GM19023 (cell line): ENCODE results near the gene MOGAT1.
"Not testable (repeated sequence)": the region's sequence is repeated elsewhere in the genome, so short reads cannot be mapped to it uniquely, and the experiment has no call there.

Experiments used
- ATAC-seq: cut with Tn5 transposase; IDR thresholded peaks from one replicate; pipeline ENCODE4 v1.9.1; 2021; ENCODE audit warnings: mild to moderate bottlenecking, moderate library complexity; ENCODE audit not compliant: unreplicated experiment

MOGAT1 gene

DNA sequence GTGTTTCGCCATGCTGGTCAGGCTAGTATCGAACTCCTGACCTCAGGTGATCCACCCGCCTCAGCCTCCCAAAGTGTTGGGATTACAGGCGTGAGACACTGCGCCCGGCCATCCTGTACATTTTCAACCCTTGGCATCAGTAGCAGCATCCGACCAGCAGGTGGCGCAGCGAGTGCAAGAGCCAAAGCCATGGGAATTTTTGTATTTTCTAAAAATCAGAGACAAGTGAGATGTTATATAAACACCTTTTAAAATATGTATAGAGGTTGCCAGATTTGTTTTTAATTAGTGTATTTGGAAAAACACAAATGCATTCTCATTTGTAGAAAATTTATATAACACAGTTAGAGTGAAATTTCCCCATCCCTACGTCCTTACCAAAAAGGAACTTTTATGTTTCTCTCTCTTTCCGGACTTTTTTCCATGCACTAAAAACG lies 36.8 kb downstream of the MOGAT1 start:
- no peak for ATAC-seq

DNA sequence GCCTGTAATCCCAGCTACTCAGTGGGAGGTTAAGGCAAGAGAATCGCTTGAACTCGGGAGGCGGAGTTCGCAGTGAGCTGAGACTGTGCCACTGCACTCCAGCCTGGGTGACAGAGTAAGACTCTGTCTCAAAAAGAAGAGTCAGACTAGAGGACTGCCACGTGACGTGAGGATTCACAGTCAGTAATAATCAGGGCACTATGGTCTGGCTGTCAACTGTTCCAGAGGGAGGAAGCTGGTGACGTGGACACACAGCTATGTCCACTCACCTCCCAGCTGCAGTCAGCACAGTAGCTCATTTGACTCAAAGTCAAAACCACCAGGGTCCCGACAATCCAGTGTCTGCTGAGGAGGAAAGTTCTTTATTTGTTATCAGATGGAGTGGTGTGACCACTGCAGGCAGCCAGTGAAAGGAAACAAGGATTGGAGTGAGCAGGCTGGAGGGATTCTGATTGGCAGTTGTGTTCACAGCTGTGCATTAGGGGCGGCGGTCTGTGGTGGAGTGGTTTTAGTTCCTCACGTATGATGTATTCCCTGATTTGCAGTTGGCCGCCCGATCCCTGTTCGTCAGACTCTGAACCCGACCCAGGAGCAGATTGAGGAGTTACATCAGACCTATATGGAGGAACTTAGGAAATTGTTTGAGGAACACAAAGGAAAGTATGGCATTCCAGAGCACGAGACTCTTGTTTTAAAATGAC lies 37.9 kb downstream of the MOGAT1 start:
- ATAC-seq: peak; percentile 45

DNA sequence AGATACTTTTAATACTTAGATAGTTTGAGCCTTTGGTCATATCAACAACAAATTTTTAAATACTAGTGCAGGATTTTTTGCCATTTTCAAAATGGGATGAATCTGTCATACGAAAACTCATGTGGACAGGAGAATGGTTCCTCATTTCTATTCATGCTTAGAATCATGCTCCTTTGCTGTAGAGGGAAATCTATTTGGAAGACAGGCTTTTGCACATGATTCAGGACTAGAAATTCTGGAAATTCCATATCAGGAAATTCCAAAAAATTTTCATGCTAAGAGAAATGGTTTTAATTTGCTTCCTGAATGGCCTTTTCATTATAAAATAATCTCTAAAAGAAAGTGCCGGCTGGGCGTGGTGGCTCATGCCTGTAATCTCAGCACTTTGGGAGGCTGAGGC lies 39.3 kb downstream of the MOGAT1 start:
- ATAC-seq: no peak

DNA sequence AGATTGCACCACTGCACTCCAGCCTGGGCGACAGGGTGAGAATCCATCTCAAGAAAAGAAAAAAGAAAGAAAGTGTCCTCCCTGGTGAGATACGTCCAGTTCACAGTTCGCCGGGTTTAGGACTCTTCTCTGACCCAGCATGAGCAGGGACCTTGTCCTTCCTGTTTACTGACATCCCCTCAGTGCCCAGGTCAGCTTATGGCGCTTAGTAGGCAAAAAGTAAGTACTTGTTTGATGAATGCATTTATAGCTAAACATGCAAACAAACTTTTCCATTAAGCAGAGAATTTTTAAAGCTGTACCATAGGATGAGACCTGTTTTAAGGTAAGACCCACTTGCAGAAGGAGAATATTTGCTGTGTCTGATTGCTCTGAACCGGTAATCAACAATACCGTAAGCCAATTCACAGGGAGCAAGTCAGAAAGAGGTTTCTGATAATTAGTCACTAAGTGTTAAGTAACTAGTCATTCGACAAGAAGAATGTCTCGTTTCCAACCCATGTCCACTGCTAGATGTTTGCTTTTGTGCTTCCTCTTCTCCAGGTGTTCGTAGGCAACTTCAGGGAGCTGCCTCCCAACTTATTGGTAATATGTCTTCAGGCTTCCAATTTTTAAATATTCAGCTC lies 40.0 kb downstream of the MOGAT1 start:
- no peak for ATAC-seq

DNA sequence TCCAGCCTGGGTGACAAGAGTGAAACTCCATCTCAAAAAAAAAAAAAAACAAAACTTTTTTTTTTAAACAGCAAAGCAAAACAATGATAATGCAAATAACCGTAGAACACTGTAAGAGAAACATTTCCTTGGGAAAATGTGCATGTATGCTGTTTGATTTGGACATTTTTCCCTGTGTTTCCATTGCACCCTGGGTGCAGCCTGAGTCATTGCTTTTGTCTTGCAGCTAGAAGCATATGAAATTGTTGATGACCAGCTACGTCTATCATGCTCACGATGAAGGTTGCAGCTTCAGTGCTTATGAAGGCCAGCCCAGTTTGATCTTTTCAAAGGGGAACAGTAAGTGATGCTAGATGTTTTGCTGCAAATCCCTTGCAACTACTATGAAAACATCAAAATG lies 41.5 kb downstream of the MOGAT1 start:
- ATAC-seq: no peak

DNA sequence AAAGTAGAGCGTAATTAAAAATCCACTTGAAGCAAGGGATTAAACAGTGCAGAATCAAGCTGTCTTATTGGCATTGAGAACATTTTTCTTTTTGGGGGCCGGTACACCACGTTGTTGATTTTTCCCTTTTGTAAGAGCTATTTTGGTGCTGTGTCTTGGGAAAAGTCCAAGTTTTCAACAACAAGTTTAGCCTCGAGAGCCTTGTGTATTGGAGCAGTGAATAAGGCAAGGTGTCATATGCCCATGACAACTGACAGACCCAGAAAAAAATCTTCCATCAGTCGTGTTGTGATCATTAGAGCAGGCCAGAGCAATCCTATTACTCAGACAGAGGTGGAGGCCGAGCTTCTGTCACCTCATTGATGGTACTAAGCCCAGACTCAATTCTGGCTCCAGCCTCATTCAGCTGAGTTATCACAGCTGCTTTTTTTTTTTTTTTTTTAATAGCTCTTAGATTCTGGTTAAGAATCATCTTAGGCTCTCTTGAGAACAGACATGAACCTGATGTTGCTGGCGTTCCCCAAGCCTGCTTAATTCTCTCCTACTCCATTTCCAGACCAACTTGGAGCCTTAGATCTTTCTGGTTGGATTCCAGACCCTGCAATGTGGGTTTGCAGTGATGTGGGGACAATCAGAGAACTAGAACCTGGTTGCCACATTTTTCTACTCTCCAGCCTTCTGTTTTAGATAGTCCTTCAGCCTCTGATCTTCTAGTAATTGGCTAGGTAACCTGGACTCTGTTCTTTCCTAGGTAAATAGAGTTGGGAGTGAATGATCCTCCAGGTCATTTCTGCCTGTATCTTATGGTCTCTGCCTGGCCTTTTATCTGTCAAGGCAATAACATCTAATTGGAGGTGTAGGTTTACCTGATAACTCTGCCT lies 43.1 kb downstream of the MOGAT1 start:
- ATAC-seq: no peak

DNA sequence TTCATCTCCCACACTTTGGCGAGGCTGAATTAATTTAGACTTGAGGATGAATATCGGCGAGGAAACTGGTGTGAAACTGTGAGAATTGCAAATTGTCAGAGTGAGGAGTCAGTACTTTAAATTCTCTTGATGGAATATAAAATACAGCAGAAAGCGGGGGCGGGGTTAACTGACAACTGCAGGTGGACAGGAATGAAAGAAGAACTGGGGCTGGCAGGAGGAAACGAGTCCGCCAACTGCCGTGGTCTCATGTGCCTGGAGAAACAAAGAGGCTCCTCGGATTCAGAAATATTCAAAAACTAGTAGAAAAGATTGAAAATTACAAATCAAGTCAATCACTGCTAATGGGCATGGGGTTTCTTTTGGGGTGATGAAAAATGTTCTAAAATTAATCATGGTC lies 44.3 kb downstream of the MOGAT1 start:
- no peak for ATAC-seq

DNA sequence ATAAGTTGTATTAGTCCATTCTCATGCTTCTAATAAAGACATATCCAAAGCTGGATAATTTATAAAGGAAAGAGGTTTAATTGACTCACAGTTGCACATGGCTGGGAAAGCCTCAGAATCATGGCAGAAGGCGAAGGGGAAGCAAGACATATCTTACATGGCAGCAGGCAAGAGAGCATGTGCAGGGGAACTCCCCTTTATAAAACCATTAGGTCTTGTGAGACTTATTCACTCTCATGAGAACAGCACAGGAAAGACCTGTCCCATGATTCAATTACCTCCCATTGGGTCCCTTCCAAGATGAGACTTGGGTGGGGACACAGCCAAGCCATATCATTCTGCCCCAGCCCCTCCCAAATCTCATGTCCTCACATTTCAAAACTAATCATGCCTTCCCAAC lies 48.3 kb downstream of the MOGAT1 start:
- ATAC-seq: not testable (repeated sequence)

DNA sequence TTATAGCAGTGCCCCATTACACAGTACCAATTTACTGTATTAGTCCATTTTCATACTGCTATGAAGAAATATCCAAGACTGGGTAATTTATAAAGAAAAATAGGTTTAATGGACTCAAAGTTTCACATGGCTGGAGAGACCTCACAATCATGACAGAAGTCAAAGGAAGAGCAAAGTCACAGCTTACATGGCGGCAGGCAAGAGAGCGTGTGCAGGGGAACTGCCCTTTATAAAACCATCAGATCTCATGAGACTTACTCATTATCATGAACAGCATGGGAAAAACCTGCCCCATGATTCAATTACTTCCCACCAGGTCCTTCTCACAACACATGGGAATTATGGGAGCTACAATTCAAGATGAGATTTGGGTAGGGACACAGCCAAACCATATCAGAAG lies 50.1 kb downstream of the MOGAT1 start:
- not testable (repeated sequence) for ATAC-seq

DNA sequence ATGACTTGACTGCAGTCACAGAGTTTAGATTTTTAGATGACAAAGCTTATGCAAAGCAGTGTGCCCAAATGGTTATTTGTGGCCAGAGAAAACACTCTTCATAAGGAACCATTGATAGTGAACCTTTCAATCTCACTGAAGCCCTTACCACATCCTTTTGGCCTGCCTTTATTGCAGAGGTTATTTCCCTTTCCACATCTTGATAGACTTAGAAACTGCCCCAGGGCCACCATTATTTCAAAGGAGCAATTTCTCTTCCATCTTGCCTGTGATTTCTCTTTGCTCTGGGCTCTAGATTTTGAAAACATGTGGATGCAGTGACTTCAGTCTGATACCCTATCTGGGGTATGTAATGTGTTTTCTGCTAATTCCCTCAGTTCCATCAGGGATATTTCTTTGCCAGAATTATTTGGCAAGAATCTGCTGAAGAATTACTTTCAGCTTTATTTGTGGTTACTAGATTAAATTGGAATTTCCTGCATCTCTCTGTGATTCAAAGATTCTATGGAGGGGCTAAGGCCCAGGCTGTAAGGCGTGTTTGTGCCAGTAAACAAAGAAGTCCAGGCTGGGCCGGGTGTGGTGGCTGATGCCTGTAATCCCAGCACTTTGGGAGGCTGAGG lies 51.0 kb downstream of the MOGAT1 start:
- peak; percentile 96 for ATAC-seq

DNA sequence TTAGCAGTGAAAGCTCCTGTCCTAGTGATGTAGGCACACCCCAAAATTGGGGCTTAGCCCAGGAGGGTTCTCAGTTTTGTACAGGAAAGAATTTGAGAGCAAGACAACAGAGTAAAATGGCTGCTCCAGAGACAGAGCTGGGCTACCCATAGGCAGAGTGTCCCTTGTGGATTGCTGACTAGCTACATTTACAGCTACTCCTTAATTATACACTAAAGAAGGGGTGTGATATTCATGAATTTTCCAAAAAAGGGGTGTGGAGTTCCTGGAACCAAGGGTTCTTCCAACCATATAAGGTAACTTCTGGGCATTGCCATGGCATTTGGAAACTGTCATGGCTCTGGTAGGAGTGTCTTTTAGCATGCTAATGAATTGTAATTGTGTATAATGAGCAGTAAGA lies 52.8 kb downstream of the MOGAT1 start:
- no peak for ATAC-seq

DNA sequence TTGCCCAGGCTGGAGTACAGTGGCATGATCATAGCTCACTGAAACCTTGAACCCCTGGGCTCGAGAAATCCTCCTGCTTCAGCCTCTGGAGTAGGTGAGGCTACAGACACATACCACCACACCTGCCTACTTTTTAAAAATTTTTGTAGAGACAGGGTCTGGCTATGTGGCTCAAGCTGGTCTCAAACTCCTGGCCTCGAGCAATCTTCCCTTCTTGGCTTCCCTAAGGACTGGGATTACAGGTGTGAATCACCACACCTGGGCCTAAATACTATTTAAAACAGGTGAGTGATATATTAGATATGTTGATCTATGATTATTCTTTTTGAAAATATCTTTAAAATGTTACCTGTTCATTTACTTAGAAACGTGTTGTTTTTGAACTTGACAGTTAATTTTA lies 57.2 kb downstream of the MOGAT1 start:
- no peak for ATAC-seq

DNA sequence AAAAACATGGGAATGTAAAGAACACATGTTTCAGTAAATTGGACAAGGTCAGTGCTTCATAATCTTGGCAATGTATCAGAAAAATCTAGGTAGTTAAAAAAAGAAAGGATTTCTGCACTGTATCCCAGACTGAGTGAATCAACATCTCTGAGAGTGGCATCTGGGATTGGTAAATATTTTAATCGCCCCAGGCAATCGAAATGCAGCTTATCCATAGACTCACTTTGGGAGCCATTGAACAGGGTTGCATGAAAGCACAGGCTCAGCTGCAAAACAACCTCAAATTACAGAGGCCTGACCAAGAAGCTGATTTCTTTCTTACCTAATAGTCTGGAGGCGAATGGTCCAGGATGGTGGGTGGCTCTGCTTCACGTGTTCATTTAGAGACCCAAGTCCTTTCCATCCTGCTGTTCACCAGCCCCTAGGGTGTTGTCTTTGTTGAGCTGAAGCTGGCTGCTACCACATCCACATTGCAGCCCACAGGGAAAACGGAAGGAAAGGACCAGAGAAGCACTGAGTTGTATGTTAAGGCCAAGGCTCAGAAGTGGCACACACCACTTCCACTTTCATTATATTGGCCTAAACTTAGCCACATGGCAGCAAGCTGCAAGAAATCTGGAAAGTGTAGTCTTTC lies 59.0 kb downstream of the MOGAT1 start:
- ATAC-seq: peak; percentile 60

DNA sequence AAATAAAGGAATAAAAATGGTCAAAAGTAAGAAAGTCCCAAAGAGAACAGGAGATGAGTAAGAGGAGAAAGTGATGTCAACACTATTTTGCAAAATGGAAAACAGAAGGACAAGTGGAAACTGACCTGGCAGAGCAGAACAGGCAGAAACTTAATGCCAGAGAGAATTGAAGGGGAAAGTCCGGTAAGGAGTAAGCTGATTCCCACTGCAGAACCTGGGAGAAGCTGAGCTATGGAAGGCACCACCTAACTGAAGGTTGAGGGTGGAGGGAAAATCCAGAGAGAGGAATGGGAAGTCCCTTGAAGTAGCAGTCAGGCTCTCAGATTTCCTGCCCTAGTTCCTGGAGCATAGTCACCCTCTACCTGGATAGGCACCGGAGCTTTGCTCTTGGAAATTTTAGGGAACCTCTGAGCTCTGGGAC lies 59.8 kb downstream of the MOGAT1 start:
- ATAC-seq: no peak

DNA sequence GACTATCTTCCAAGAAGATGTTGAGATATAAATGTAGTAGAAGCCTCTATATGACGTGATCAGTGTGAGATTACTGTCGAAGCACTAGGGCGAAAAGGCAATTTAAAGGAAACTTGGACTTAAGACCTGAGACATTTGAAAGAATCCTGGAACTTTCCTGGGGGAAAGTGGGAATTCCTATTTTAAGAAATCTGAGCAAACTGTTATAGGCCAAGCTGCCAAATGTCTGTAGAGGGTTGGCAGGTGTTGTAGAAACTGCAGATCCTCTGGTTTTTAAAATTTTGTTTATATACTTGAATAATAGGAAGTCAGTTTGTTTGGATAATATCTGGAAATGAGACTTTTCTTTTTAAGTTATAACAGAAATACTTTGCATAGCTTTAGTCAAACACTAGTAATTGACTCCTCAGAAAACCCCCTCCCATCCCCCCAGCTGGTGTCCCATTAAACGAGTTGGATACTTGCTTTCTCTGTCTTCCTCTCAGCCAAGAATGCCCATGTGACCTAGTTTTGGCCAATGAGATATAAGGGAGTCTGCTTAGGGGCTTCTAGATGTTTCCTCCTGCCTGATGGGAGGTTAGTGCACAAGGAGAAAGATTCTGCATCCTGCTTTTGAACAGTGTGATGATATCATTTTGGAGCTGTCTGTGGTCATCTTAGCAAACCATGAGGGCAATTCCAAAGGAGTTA lies 61.2 kb downstream of the MOGAT1 start:
- no peak for ATAC-seq

DNA sequence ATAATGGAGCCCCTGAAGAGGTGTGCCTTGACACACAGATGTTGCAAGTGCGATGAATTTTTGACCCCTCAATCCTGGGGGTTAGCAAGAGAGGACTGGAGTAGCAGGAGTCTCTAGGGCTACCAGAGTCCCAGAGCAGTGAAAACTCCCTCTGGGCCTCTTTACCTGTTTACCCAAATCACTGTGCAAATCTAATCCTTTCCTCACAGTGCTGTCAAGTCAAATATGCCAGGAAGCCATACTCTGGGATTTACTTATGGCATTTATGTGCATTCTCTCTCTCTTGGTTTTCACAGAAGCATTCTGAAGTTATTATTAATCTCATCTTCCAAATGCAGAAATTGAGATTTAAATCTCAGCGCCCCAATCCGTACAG lies 62.0 kb downstream of the MOGAT1 start:
- ATAC-seq: no peak

DNA sequence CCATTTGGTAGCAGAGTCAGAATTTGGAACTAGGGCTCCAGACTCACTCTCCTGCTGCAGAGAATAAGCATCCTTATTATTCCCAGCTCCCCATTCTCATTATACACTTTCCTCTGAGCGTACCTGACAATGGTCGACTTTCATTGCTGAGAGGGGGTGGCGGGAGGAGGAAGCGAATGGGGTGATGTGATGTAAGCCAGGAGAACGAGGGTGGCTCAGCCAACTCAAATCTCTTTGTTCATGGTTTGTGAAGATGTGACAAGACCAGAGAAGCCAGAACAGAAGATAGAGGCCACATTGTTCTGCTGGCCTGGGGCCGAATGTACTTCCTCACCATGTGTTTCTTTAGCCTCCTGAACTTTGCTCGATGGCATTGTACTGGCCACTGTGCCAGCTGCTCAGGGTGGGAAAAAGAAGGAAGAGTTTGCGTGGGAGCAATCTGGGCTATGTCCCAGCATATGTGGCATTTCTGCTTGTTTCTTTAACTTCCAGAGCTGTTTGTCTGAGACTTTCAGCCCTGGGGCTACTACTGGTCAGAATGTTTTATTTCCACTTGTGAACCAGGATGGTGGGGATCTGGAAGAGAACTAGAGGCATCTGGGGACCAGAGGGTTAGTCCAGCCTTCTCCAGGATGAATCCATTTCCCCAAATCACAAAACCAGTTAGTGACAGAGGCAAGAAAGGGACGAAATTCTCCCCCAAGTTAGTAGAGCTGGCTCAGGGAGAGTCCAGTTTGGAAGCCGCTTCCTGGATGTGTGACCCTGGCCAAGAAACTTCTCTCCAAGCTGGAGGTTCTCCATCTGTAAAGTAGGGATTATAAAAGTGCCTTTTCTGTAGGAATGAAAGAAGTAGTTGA lies 62.6 kb downstream of the MOGAT1 start:
- ATAC-seq: no peak

DNA sequence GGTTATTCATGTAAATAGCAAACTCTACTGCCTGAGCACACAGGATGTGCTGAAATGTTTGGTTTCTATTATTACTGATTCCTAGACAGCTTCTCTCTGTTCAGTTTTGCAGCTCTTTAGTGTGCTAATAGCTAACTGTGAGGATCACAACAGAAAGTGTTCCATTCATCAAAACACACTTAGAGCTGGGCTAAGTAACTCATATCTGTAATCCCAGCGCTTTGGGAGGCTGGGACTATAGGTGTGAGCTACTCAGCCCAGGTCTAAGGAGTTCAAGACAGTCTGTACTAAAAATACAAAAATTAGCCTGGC lies 63.2 kb downstream of the MOGAT1 start:
- peak; percentile 70 for ATAC-seq

DNA sequence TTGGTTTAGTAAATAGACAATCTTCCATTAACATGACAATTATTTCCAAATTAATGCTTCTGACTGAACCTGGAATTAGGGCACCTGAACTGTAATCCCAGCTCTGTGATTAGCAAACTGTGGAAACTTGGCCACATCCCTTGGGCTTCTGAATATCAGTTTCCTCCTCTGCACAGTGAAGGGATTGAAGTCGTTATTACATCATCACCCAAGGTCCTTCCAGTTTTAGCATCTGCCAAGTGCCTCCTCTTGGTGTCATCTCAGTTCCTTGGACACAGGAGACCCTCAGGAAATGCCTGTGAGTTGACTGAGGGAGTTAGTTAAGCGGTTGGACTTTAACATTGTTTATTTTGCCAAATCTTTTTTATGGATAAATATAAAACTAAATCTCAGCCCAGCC lies 64.8 kb downstream of the MOGAT1 start:
- no peak for ATAC-seq

DNA sequence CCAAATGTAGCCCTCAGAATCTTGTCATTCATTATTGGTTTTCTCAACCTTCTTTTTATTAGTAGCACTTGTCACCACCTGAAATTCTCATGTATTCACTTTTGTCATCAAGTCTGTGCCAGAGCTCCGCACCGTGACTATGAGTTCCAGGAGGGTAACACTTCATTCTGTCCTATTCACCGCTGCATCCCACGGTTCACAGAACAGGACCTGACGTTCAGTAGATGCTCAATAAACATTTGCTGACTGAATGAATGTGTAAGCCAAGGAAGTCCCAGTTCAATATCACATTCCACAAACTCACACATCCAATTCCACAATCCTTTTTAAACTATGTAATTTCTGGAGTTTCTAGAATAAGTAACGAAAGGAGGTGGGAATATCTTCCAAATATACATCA lies 65.5 kb downstream of the MOGAT1 start:
- ATAC-seq: no peak
